ENCODE measurements around the gene TTC28.

- TF ChIP-seq POLR2AphosphoS5 (IDR thresholded peaks at IDR 0.05) = no peak
- no peak for TF ChIP-seq CTCF (IDR thresholded peaks at IDR 0.05)
Measured at GRCh38 chr22:28154861-28155260, 524.8 kb downstream of the TTC28 start.

Measured in gastroesophageal sphincter (tissue), 3 donors.